Kidney epithelial cell (primary cell): ENCODE data around the gene FYN. TPM values are rescaled to one million over a fixed set of nuclear protein-coding genes. Genes with fewer than 3 reads are reported as not detected.
"Not testable (repeated sequence)": the region's sequence is repeated elsewhere in the genome, so short reads cannot be mapped to it uniquely, and the experiment has no call there.

Experiments
- DNase-seq: peaks from one replicate; pipeline ENCODE4 v3.0.0-alpha.2; 2010; ENCODE audit warnings: low read depth
- H3K27me3 ChIP-seq: 2 replicates; pipeline ENCODE4 v1.6.0; 2011; ENCODE audit warnings: low read length; ENCODE audit not compliant: control insufficient read depth, insufficient read depth
- H3K36me3 ChIP-seq: 2 replicates; pipeline ENCODE4 v1.5.1; 2011; ENCODE audit warnings: low read length; ENCODE audit not compliant: control insufficient read depth, insufficient read depth
- H3K4me3 ChIP-seq: 2 replicates; pipeline ENCODE4 v1.5.1; 2011; ENCODE audit warnings: low read depth, mild to moderate bottlenecking, control low read depth, low read length
- total RNA-seq: library from RNA; depleted of rRNA; stranded (reverse); fragments of >200 nt; gene quantifications from 2 replicates; pipeline ENCODE4 v1.2.3, GENCODE V29; 2015
- TF ChIP-seq, protein P1 (sequence below): IDR thresholded peaks from 2 replicates; pipeline ENCODE4 v1.5.1; 2011; ENCODE audit warnings: mild to moderate bottlenecking, moderate library complexity, low read length, control low read depth, inconsistent platforms; ENCODE audit not compliant: insufficient read depth, poor library complexity, severe bottlenecking

Gene FYN
- total RNA-seq, 1 donor from 2014 or later, result 133 TPM

GRCh38 chr6:111648100-111648499, 225.2 kb downstream of the FYN start:
- no peak overlapping the region for H3K4me3 ChIP-seq

DNA sequence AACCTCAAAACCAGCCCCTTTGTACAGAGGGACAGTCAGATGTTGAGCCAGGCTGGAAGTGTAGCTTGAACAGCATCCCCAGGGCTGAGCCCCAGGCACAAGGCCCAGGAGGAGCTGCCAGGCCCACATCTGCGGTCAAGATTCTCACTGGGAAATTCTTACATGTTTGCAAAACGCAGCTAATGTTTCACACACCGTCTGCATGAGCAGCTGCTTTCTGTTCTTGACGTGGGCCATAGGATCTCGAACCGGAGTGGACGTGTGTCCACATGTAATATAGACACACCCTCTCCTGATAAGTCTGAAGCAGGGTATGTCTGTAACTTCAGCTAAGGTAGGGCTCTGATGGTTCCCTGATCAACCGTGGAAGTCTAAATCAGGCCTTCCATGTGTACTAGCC, 226.3 kb downstream of the FYN start:
- H3K27me3 ChIP-seq, result no peaks in the 10 kb centered on the region
- H3K36me3 ChIP-seq, result no peaks in the 10 kb centered on the region
- no peak for DNase-seq
- no peak overlapping the region for H3K4me3 ChIP-seq
- TF ChIP-seq, protein P1, sequence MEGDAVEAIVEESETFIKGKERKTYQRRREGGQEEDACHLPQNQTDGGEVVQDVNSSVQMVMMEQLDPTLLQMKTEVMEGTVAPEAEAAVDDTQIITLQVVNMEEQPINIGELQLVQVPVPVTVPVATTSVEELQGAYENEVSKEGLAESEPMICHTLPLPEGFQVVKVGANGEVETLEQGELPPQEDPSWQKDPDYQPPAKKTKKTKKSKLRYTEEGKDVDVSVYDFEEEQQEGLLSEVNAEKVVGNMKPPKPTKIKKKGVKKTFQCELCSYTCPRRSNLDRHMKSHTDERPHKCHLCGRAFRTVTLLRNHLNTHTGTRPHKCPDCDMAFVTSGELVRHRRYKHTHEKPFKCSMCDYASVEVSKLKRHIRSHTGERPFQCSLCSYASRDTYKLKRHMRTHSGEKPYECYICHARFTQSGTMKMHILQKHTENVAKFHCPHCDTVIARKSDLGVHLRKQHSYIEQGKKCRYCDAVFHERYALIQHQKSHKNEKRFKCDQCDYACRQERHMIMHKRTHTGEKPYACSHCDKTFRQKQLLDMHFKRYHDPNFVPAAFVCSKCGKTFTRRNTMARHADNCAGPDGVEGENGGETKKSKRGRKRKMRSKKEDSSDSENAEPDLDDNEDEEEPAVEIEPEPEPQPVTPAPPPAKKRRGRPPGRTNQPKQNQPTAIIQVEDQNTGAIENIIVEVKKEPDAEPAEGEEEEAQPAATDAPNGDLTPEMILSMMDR, result no peak

More at GRCh38 chr6:111648100-111648499, 225.2 kb downstream of the FYN start:
- TF ChIP-seq, protein P1, result no peak
- Histone ChIP-seq H3K27me3 (no peaks in the 10 kb centered on the region), H3K36me3 (no peaks in the 10 kb centered on the region)
- no peak for DNase-seq

- TF ChIP-seq, protein P1, result no peak
- no peaks in the 10 kb centered on the region for H3K27me3 ChIP-seq
- H3K4me3 ChIP-seq, result no peak overlapping the region
- H3K36me3 ChIP-seq, result no peaks in the 10 kb centered on the region
- DNase-seq, result no peak
These were observed 227.2 kb downstream of the FYN start for GRCh38 chr6:111646034-111646433.

DNA sequence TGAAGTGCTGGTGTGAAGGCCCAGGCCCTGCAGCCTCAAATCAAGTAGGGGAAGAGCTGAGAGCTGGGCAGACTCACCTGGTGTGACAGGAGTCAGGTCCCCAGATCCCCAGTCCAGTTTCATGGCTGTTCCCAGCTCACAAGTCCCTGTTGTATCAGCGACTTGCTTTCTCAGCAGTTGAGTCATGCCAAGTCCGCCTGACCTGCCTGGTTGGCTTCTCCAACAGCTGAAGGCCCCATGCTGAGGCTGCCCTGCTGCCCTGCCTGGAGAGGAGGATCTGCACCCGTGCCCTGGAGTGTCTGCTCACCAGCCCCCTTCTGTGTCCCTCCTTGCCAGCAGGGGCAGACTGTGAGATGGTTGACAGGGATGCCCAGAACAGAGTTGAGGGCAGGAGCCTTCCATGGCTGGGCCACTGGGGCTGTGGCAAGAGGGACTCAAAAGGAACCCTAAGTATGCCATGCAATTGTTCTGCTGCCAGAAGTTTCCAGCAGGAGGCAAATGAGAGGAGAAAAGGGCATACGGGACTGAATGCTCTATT, 228.3 kb downstream of the FYN start:
- no peak overlapping the region for H3K4me3 ChIP-seq
- no peak for DNase-seq
- H3K36me3 ChIP-seq, result no peaks in the 10 kb centered on the region
- no peaks in the 10 kb centered on the region for H3K27me3 ChIP-seq
- TF ChIP-seq, protein P1, result no peak

DNA sequence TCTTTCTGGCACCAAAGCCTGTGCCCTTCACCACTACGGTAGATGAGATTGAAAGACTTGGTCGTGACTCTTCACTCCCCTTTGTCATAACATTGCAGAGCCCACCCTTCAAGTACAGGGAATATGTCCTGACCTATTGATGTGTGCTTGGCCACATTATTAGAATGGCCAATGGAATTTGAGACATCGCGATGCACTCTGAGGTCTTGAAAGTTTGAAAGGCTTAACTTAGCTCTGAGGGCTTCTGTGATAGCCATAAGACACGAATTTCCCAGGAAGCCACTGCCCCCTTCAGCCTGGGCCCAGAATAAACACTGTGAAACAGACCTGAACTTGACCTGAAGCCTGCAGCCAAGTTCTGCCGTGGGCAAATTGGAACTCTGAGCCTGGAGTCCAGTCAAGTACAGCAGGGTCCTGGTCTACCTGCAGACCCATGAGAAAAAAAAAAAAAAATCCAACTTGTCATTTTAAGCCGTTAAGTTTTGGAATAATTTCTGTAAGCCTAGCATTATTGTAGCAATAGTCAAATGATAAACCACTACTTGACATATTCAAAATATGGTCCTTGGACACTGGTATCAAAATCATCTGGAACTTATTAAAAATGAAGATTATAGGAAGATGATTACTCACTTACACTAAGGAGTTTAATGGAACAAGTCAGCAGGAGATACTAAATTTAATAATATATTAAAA, 230.6 kb downstream of the FYN start:
- Histone ChIP-seq H3K27me3 (no peaks in the 10 kb centered on the region), H3K36me3 (no peaks in the 10 kb centered on the region), H3K4me3 (no peak overlapping the region)
- TF ChIP-seq, protein P1, result peak; percentile 70
- DNase-seq, result peak; percentile 32

DNA sequence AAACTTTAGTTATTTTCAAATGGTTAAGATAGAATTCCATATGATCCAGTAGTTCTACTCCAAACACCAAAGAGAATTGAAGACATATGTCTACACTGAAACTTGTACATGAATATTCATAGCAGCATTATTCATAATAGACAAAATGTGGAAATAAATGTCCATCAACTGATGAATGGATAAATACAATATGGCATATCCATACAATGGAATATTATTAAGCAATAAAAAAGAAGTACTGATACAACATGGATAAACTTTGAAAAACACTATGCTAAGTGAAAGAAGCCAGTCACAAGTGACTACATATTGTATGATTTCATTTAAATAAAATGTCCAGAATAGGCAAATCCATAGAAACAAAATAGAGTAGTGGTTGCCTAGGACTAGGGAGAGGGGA, 234.0 kb downstream of the FYN start:
- TF ChIP-seq, protein P1, result no peak
- DNase-seq, result no peak
- Histone ChIP-seq H3K4me3 (no peak overlapping the region), H3K36me3 (no peaks in the 10 kb centered on the region), H3K27me3 (no peaks in the 10 kb centered on the region)

GRCh38 chr6:111634981-111635380, 238.3 kb downstream of the FYN start:
- H3K27me3 ChIP-seq, H3K36me3 ChIP-seq, DNase-seq, H3K4me3 ChIP-seq: not testable (repeated sequence)
